Measurements from ENCODE around the gene GPR15.

GPR15 gene

DNA sequence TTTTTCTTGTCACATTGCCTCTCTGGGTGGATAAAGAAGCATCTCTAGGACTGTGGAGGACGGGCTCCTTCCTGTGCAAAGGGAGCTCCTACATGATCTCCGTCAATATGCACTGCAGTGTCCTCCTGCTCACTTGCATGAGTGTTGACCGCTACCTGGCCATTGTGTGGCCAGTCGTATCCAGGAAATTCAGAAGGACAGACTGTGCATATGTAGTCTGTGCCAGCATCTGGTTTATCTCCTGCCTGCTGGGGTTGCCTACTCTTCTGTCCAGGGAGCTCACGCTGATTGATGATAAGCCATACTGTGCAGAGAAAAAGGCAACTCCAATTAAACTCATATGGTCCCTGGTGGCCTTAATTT is 478 bp downstream of the GPR15 start:
- DNase-seq: no peak

- DNase-seq: no peak
Observed at GRCh38 chr3:98532709-98533571, 1.2 kb downstream of the GPR15 start.

DNA sequence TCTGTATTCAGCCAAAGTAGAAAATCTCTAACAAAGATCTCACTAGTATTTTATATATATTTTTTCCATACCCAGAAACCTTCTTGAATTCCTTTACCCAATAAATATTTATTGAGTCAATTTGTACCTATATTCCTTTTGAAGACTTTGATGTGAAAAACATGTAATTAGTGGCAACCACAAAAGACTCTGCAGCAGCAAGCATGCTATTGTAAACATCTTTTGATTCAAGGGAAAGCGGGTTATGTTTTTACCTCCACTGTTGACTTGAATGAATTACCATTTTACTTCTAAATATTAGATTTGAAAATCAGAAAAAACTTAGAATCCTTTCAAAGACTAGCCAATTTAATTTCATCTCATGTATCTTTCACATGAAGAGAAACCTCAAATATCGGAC is 2.4 kb downstream of the GPR15 start:
- DNase-seq: no peak

DNA sequence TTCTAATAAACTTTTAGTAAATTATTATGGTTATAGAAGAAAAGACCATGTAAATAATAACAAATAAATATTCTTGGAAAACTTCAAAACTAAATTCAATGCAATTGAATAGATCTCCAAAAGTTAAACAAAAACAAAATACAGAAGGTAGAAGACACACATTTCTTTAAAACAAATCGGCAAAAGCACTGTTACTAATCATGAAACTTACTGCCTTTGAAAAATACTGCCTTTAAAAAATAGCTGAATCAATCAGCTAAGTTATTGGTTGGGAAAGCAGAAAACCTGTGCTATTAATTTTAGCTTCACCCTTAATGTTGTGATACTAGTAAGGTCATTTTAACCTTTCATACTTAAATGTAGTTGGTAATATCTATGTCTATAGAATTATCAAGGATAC is 3.0 kb downstream of the GPR15 start:
- no peak for DNase-seq

DNA sequence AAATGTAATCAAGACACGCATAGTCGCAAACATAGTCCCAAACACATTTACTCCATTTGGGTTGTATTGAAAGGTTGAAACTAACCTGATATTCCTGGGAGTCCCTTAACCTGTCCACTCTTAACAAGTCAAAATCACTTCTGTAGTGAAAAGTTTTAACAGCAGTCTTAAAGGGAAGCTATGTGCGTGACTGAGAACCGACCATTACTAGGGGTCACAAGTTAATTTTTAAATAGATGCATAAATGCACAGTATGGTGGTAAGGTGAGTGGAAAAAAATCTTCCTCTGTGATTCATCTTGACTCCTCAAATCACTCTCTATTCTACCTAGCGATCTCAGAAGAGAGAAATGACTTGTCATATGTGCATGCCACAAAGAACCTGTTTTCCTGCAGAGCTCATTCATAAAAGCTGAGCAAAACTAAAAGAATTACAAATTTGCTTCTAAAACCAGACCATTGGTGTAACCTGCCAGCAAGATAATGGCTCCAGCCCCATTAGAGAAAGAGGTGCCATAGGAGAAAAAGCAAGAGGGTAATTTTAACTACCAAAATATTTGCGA is 4.8 kb downstream of the GPR15 start:
- no peak for DNase-seq

DNA sequence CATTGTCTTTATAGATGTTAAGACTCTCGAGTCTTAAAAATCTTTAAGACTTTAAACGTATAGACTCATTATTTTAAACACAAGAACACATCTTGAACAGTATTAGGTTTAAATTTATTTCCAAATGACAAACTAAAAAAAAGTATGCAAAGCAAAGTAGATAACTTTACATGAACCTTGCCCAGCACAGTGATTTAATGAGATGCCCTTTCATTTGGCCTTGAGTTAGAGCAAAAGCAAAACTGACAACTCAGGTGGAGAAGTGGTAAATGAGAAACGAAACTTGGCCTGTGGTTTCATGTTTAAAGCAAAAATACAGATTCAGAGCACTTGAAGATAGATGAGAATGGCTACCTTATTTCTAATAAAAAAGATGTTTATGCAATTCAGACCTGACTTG is 8.6 kb downstream of the GPR15 start:
- no peak for DNase-seq

DNA sequence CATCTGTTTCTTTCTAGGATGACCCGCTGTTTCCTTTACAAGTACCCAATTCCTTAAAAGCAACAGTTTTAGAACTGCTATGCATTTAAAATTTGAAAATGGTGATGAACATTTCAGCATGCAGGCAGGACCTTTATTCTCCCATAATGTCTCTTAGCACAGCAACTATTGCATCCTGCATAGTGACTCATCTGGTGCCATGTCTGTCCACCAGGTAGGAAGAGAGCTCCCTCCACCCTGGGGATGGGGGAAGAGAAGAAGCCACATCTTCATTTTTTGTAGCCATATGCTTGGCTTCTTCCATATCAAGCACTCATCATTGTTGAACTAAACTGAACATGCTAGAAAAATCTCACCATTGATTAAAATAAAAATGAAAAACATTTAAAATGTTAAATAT is 9.9 kb downstream of the GPR15 start:
- DNase-seq: no peak

DNA sequence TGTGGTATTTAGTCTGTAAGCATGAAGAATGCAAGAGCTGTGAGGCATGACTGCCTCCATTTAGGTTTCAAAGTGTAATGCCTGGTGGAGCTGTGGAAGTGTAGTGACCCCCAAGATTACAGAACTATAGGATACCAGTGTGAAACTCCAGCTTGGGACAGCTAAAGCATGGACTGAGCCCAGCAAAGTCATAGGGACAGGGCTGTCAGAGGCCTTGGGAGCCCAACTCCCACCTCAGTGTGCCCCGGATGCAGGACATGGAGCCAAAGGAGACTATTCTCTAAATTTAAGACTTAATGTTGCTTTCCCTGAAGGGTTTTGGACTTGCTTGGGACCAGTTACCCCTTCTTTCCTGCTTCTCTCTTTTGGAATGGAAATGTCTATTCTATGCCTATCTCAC is 10.8 kb downstream of the GPR15 start:
- no peak for DNase-seq

- no peak for DNase-seq
Observed at GRCh38 chr3:98545940-98546339, 14.2 kb downstream of the GPR15 start.

DNA sequence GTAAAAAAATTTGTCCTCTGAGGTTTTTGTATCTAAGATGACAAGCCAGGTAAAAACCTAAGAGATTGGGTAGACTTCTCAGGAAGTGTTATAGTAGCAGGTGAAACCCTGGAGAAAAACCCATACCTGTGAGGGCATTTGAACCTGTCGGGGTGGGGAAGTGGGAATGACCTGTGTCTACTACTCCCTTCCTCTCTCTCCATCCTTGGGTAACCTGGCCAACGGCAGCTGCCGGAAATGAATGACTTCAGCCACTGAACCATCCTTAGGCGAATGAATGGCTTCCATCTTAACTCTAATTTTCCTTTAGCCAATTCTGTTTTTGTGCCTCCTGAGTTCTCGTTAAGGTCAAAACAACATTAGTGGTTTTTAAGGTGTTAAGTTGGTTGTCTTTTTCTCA is 16.8 kb downstream of the GPR15 start:
- no peak for DNase-seq

- DNase-seq: no peak
Observed at GRCh38 chr3:98550833-98551232, 19.1 kb downstream of the GPR15 start.

DNA sequence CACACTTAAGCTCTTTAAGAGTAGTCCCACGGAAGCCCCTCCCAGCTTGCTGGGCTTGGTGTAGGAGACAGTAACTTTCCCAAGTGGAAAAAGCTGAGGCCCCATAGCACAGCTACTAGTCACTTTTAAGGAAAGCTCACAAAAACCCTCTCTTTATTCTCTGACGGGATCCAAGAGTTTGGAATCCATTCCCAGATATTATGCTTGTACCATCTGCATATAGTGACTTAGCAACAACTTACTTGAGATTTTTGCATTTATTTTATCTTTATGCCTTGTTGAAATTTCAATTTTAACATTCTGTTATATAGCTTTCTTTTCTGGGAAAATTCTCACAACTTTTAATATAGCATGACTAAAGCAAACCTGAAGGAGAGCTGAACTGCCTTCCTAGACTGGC is 19.5 kb downstream of the GPR15 start:
- no peak for DNase-seq

- DNase-seq: no peak
Observed at GRCh38 chr3:98551754-98552153, 20.0 kb downstream of the GPR15 start.

DNA sequence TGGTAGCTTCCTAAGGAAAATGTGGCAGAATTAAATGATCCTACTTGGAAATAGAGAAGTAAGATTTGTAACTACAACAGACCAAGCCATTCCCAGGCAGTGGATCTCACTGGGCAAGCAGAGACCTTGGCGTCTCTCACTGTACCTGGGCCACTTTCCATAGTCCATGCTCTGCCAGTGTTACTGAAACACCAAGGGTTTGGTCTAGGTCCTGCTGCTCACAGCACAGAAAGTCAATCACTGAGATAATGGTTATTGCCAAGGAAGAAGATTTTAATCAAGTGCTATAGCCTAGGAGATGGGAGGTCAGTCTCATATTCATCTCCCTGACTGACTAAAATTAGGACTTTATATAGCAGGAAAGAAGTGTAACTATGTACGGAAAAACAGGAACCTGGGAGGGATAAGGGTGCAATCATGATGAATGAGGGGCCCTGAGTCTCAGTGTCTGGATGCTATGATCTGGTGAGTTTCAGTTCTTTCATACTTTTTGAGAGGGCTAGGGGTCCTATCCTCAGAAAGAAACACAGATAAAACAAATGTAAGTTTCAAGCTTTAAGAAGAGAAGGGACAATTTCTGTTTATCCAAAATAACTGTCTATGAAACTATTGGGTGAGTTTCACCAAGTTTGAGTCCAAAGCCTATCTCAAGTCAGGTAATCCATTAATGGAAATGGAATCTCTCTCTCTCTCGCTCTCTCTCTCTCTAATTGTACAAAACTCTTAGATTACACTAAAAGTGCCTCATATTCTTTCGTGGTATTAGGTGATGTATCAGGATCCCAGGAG is 20.6 kb downstream of the GPR15 start:
- DNase-seq: no peak

GRCh38 chr3:98553021-98553563 is 21.3 kb downstream of the GPR15 start:
- no peak for DNase-seq

DNA sequence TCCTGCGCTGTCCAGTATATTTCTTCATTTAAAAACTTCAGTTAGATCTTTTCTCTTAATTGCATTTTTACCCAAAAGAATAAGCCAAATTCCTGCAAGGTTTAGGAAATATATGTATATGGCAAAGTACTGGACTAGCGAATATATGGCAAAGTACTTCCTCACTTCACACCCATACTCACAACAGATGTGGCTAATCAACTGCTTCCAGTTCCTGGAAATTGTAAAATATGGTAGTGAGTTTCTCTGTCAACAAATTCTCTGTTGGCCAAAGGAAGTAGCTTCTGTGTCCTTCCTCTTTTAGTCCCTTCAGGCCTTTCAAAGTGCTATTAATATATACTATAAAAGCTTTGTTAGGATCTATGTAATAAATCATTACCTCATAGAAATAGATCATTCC is 22.0 kb downstream of the GPR15 start:
- no peak for DNase-seq

DNA sequence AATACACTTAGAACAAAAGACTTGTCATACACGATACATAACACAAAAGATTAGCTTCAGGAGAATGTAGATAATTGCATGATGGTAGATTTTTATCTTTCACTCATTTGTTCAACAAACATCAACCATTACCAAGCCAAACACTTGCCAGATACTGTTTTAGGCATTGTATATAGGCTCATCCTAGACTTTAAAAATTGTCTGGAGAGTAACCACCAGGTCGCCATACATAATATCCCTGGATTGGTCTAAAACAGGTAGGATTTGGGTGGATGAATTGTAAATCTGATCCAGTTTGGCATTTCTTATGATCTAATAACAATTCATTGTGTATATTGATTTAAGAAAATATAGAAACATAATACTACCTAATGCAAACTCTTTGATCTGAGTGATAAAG is 22.8 kb downstream of the GPR15 start:
- no peak for DNase-seq

DNA sequence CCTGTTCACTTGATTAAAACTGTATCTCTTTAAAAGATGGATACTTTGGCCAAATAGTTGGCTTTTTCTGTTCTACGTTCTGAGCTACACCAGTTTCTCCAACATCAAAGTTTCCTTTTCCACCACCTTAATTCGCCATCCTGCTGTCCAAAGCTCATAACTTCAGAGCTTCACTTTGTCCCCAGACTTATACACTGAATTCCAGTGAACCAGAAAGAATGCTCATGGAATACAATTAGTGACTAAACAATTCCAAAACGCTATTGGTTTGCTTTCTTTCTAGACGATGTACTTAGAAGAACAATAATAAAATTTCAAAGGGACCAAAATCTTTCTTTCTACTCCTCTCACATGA is 23.2 kb downstream of the GPR15 start:
- DNase-seq: no peak

- DNase-seq: no peak
Observed at GRCh38 chr3:98556164-98557130, 24.7 kb downstream of the GPR15 start.

DNA sequence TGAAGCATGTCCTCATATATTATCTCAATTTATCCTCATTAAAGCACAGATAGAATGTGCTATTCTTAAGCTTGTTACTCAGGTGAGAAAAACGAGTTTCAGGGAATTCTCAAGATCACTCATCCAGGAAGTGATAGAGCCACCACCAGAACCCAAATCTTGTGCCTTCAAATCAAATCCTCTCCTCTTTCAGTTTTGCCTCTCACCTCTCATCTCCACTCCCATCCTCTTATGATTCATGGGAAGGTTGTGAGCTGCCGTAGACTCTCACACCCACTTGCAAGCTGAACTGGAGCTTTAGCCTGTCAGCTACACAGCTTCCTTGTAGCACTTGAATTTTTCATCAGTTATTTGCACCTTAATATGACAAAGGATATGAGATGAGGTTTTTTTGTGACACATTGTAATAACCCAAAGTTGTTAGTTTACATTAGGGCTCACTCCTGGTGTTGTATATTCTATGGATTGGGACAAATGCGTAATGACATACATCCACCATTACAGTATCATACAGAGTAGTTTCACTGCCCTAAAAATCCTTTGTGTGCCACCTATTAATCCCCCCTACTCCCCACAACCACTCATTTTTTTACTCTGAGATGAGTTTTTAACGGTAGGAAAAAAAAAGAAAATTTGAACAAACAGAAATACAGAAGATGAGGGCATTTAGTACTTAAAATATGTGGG is 25.7 kb downstream of the GPR15 start:
- no peak for DNase-seq

GRCh38 chr3:98558100-98558827 is 26.5 kb downstream of the GPR15 start:
- DNase-seq: no peak

Data from NCI-H524 (cell line).